ENCODE results near the gene EXOC3L4.

DNA sequence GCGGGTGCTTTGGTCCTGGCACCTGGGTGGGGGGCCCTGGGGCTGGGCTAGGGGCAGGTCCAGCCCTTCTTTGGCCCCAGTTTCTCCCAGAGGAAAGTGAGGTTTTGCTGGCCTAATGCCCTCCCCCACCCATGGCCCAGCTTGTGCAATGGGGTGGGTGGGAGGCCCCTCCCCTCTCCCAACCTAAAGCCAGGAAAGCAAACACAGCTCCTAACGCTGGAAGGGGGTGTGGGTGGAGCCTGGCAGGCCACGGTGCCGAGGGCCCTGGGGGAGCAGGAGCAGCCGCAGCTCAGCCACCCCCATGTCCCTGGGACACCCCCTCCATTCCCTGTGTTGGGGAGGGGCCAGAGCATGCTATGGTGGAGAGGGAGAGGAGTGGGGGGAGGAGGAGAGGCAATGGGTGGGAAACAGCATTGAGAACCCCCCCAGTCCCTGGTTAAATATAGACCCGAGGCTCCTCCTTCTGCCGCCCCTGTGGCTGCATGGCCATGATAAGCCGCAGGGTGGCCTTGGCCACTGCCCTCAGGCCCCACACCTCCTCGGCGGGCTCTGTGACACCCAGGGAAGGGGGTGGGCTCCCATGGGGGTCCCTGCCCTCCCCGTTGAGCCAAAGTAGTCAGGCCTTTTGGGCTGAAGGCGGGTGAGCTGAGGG lies 4.7 kb downstream of the EXOC3L4 start:
- TF ChIP-seq, protein P1, sequence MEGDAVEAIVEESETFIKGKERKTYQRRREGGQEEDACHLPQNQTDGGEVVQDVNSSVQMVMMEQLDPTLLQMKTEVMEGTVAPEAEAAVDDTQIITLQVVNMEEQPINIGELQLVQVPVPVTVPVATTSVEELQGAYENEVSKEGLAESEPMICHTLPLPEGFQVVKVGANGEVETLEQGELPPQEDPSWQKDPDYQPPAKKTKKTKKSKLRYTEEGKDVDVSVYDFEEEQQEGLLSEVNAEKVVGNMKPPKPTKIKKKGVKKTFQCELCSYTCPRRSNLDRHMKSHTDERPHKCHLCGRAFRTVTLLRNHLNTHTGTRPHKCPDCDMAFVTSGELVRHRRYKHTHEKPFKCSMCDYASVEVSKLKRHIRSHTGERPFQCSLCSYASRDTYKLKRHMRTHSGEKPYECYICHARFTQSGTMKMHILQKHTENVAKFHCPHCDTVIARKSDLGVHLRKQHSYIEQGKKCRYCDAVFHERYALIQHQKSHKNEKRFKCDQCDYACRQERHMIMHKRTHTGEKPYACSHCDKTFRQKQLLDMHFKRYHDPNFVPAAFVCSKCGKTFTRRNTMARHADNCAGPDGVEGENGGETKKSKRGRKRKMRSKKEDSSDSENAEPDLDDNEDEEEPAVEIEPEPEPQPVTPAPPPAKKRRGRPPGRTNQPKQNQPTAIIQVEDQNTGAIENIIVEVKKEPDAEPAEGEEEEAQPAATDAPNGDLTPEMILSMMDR (IDR thresholded peaks at IDR 0.05; ENCODE audit: low read depth, low read length): no peak
- no peak for TF ChIP-seq MYC (IDR thresholded peaks at IDR 0.05; ENCODE audit: low read depth, low read length)
- TF ChIP-seq, protein P2, sequence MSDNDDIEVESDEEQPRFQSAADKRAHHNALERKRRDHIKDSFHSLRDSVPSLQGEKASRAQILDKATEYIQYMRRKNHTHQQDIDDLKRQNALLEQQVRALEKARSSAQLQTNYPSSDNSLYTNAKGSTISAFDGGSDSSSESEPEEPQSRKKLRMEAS (IDR thresholded peaks at IDR 0.05; ENCODE audit: low read depth, low read length): no peak
